ENCODE results near the gene RAB43. TPM values are rescaled to one million over a fixed set of nuclear protein-coding genes. Genes with fewer than 3 reads are reported as not detected.
"Not testable (repeated sequence)": the region's sequence is repeated elsewhere in the genome, so short reads cannot be mapped to it uniquely, and the experiment has no call there.

The RAB43 gene
- total RNA-seq, 1 experiment from 2014 or later, result 2.9 TPM

DNA sequence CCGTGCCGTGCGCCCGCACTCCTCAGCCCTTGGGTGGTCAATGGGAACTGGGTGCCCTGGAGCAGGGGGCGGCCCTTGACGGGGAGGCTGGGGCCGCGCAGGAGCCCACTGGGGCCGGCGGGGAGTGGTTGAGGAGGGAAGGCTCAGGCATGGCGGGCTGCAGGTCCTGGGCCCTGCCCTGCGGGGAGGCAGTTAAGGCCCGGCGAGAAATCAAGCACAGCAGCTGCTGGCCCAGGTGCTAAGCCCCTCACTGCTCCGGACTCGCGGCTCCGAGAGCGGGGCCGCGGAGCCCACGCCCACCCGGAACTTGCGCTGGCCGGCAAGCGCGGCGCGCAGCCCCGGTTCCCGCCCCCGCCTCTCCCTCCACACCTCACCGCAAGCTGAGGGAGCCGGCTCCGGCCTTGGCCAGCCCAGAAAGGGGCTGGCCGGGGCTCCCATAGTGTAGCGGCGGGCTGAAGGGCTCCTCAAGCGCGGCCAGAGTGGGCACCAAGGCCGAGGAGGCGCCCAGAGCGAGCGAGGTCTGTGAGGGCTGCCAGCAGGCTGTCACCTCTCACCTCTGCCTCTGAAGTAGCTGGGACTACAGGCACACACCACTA lies 53.2 kb downstream of the RAB43 start:
- no peaks in the 10 kb centered on the region for H3K9me3 ChIP-seq (ENCODE audit: low read depth, low read length, poor library complexity, severe bottlenecking)
- no peak for DNase-seq (ENCODE audit: low spot score)
- H3K4me3 ChIP-seq (ENCODE audit: low read depth, low read length, poor library complexity, severe bottlenecking), result no peak overlapping the region
- H3K36me3 ChIP-seq (ENCODE audit: insufficient read depth, low read length, poor library complexity, severe bottlenecking), result no peaks in the 10 kb centered on the region
- BruUV-seq (replicated peaks), result no TSS peak
- ChIA-PET CTCF (interaction anchor here (0.7 kb wide), 1 partner anchor 175 kb away, joined by 3 read pairs; no protein-coding TSS in a partner anchor), POLR2A (ENCODE audit: low non-redundant PET) (no interaction called here)
- no peak overlapping the region for H3K27ac ChIP-seq (ENCODE audit: low read depth, low read length, poor library complexity, severe bottlenecking)
- no peaks in the 10 kb centered on the region for H3K4me1 ChIP-seq (ENCODE audit: insufficient read depth, low read length, poor library complexity, severe bottlenecking)
- TF ChIP-seq CTCF (conservative IDR thresholded peaks at IDR 0.05; ENCODE audit: low read depth, low read length), result no peak
- no peak for TF ChIP-seq EZH2 (IDR thresholded peaks at IDR 0.05; ENCODE audit: borderline replicate concordance, low read depth, low read length, poor library complexity, severe bottlenecking)
- no peaks in the 10 kb centered on the region for H3K27me3 ChIP-seq (replicated peaks; ENCODE audit: insufficient read depth, low read depth, low read length, poor library complexity)
- intact Hi-C loops (cut with micrococcal nuclease; ENCODE audit: unreplicated experiment), result no loop called here

- POLR2A ChIA-PET (ENCODE audit: low non-redundant PET); H3K36me3 ChIP-seq (ENCODE audit: insufficient read depth, low read length, poor library complexity, severe bottlenecking); H3K4me3 ChIP-seq (ENCODE audit: low read depth, low read length, poor library complexity, severe bottlenecking); BruUV-seq (replicated peaks); H3K9me3 ChIP-seq (ENCODE audit: low read depth, low read length, poor library complexity, severe bottlenecking); H3K27me3 ChIP-seq (replicated peaks; ENCODE audit: insufficient read depth, low read depth, low read length, poor library complexity); intact Hi-C loops (cut with micrococcal nuclease; ENCODE audit: unreplicated experiment); H3K27ac ChIP-seq (ENCODE audit: low read depth, low read length, poor library complexity, severe bottlenecking); DNase-seq (ENCODE audit: low spot score); H3K4me1 ChIP-seq (ENCODE audit: insufficient read depth, low read length, poor library complexity, severe bottlenecking); CTCF ChIA-PET: not testable (repeated sequence)
Observed at GRCh38 chr3:129067719-129068118, 53.9 kb downstream of the RAB43 start.

DNA sequence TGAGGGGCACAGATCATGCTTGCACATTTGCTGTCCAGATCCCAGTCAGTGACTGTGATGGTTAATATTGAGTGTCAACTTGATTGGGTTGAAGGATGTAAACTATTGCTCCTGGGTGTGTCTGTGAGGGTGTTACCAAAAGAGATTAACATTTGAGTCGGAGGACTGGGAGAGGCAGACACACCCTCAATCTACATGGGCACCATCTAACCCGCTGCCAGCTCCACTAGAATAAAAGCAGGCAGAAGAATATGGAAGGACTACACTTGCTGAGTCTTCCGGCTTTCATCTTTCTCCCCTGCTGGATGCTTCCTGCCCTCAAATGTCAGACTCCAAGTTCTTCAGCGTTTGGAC lies 55.9 kb downstream of the RAB43 start:
- BruUV-seq (replicated peaks), result no TSS peak
- H3K9me3 ChIP-seq (ENCODE audit: low read depth, low read length, poor library complexity, severe bottlenecking), result no peaks in the 10 kb centered on the region
- no peaks in the 10 kb centered on the region for H3K4me1 ChIP-seq (ENCODE audit: insufficient read depth, low read length, poor library complexity, severe bottlenecking)
- ChIA-PET CTCF (no interaction called here), POLR2A (ENCODE audit: low non-redundant PET) (no interaction called here)
- intact Hi-C loops (cut with micrococcal nuclease; ENCODE audit: unreplicated experiment), result no loop called here
- no peak for TF ChIP-seq CTCF (conservative IDR thresholded peaks at IDR 0.05; ENCODE audit: low read depth, low read length)
- TF ChIP-seq EZH2 (IDR thresholded peaks at IDR 0.05; ENCODE audit: borderline replicate concordance, low read depth, low read length, poor library complexity, severe bottlenecking), result no peak
- H3K36me3 ChIP-seq (ENCODE audit: insufficient read depth, low read length, poor library complexity, severe bottlenecking), result no peaks in the 10 kb centered on the region
- H3K27ac ChIP-seq (ENCODE audit: low read depth, low read length, poor library complexity, severe bottlenecking), result no peak overlapping the region
- no peaks in the 10 kb centered on the region for H3K27me3 ChIP-seq (replicated peaks; ENCODE audit: insufficient read depth, low read depth, low read length, poor library complexity)
- DNase-seq (ENCODE audit: low spot score), result no peak
- H3K4me3 ChIP-seq (ENCODE audit: low read depth, low read length, poor library complexity, severe bottlenecking), result no peak overlapping the region

DNA sequence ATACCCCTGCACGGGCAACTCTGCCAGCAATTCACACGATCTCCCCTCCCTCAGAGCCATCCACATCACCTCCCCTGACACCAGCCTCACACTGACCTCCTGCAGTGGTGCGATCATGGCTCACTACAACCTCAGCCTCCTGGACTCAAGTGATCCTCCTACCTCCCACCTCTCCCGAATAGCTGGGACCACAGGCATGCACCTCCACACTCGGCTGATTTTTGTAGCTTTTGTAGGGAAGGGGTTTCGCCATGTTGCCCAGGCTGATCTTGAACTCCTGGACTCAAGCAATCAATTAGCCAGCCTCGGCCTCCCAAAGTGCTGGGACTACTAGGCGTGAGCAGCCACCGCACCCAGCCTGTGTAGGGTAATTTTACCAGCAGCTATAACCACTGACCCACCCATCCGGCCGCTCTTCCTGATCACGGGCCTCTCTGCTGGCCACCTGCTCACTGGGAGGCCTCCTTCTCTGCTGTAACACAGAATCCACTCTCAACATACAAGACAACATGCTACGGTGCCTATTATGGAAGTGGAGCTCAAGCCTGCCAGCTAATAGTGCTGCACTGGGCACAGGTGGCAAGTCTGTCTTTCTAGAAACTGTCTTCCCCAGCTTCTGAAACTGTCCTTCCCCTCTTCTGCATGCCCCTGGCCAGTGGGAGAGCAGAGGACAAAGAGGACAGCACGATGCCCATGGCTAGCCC lies 56.4 kb downstream of the RAB43 start:
- H3K27ac ChIP-seq (ENCODE audit: low read depth, low read length, poor library complexity, severe bottlenecking), result no peak overlapping the region
- ChIA-PET POLR2A (ENCODE audit: low non-redundant PET) (interaction anchor here (0.7 kb wide), 1 partner anchor 71 kb away, joined by 7 read pairs; the partner anchor contains the start of gene CFAP92), CTCF (no interaction called here)
- no peaks in the 10 kb centered on the region for H3K36me3 ChIP-seq (ENCODE audit: insufficient read depth, low read length, poor library complexity, severe bottlenecking)
- no TSS peak for BruUV-seq (replicated peaks)
- H3K4me3 ChIP-seq (ENCODE audit: low read depth, low read length, poor library complexity, severe bottlenecking), result no peak overlapping the region
- intact Hi-C loops (cut with micrococcal nuclease; ENCODE audit: unreplicated experiment), result no loop called here
- no peak for DNase-seq (ENCODE audit: low spot score)
- no peak for TF ChIP-seq CTCF (conservative IDR thresholded peaks at IDR 0.05; ENCODE audit: low read depth, low read length)
- no peak for TF ChIP-seq EZH2 (IDR thresholded peaks at IDR 0.05; ENCODE audit: borderline replicate concordance, low read depth, low read length, poor library complexity, severe bottlenecking)
- no peaks in the 10 kb centered on the region for H3K27me3 ChIP-seq (replicated peaks; ENCODE audit: insufficient read depth, low read depth, low read length, poor library complexity)
- no peaks in the 10 kb centered on the region for H3K4me1 ChIP-seq (ENCODE audit: insufficient read depth, low read length, poor library complexity, severe bottlenecking)
- no peaks in the 10 kb centered on the region for H3K9me3 ChIP-seq (ENCODE audit: low read depth, low read length, poor library complexity, severe bottlenecking)
